Measurements from ENCODE around the gene RFX1.
A peak's percentile ranks its signal among the peaks of the same experiment; 100 is the strongest.
"Not testable (repeated sequence)": the region's sequence is repeated elsewhere in the genome, so short reads cannot be mapped to it uniquely, and the experiment has no call there.

Gene RFX1

DNA sequence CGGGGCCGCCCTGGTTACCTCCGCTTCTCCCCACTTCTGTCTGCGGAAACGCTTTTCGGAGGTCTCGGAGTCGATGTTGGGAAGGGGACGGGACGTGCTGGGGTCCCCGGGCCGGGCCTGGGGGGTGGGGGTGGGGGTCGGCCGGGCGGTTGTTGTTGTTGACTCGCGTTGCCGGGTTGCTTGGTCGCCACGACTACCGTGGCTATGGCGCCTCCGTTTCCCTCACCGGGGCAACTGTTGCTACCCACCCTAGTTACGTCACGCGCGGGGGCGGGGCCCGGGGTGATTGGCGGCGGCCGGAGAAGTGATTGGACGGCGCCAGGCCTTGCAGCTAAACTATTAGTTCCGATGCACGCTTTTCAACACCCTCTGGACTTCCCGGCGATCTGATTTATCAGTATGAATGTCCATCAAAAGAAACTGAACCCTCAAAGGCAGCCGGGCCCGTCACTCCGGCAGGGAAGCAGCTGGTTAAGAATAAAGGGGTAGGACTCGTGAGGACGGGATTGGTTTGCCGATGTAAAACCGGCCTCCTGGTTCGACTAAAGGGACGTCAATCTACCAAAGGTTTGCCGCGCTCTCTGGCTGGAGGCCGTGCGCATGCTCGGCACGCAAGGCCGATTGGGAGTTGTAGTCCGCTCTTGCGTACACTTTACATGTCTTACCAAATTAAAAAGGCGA lies at the start of gene RFX1:
TSS of gene RFX1 (minus strand) at position 236 of the 681 bp plus-strand sequence. CDS start 12,477 bp downstream, outside the sequence.
- peak; percentile 98 for DNase-seq (ENCODE audit: low spot score)

DNA sequence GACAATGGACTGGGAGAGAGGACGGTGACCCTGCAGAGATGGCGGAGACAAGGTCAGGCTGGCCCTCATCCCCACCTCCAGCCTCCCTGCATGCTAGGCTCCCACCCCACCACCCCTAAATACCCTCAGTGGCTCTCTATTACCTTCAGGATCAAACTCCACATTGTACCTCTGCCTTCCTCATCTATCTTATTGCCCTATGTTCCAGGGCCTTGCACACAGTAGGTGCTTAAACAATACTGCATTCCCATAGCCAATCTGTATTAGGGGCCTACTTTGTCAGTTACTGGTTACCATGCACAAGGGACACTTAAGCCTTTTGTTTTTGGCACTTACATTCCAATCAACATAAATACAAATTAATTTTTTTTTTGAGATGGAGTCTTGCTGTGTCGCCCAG lies 49.3 kb upstream of the RFX1 start:
- no peak for DNase-seq (ENCODE audit: low spot score)

DNA sequence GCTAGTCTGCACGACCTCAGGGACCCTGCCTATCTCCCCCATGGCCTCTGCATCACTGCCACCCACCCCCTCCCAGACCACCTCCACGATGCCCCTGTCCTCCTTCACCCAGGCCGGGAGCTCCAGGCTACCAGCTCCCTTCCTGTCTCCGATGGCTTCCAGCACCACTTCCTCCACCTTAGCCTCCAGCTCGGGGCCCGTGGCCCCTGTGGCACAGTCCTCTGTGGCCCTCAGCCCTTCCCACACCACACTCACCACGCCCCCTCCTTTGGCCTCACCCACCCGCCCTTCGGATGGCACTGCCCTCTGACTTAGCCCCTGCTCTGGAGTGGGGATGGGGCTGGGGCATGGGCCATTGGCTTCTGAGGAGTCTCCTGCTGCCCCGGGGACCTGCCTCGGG lies 48.6 kb upstream of the RFX1 start:
- DNase-seq (ENCODE audit: low spot score): no peak

DNA sequence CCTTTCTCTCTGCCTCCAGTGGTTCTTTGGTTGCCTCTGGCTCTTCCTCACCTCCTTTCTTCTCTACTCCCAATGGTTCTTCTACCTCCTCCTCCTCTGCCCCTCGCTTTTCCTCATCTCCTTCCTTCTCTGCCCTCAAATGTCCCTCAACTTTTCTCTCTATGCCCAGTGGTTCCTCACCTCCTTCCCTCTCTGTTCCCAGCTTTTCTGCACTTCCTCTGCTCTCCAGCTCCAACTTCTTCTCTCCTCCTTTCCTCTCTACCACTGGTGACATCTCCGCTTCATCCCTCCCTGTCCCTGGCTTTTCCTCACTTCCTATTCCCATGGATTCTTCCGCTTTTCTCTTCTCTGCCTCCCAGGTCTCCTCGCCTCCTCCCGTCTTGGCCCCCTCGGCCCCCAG lies 48.0 kb upstream of the RFX1 start:
- no peak for DNase-seq (ENCODE audit: low spot score)

DNA sequence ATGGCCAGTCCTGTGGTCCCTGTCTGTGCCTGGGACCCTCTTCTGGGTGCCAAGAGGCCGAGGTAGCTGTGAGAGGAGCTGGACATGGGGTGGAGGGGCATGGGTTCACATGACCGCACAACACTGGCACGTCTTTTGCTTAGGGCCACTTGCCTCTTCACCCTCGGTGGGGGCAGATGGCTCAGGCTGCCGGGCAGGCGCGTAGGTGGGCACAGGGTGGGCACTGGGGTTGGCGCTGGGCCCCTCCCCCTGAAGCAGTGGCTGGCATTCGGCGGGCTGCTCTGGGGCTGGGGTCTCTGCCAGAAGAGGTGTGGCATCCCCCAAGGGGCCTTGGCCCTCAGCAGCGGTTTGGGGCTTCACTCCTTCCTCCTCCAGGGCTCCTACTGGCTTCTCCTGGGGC lies 47.4 kb upstream of the RFX1 start:
- no peak for DNase-seq (ENCODE audit: low spot score)

DNA sequence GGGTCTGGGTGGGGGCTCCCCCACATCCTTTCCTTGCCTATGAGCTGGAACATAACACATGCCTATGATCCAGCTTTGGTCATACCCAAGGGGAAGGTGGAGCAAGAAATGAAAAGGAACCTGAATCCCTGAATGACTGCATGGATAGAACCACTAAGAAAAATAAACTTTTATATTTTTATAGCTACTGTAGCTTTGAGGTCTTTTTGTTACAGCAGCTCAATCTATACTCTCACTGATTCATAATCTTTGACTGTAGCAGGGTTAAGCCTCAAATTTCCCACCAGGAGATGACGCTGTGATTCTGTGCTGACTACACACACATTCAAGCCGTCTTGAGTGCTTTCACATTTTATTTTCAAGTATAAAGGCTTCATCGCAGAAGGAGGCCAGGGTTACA lies 46.9 kb upstream of the RFX1 start:
- DNase-seq (ENCODE audit: low spot score): no peak

DNA sequence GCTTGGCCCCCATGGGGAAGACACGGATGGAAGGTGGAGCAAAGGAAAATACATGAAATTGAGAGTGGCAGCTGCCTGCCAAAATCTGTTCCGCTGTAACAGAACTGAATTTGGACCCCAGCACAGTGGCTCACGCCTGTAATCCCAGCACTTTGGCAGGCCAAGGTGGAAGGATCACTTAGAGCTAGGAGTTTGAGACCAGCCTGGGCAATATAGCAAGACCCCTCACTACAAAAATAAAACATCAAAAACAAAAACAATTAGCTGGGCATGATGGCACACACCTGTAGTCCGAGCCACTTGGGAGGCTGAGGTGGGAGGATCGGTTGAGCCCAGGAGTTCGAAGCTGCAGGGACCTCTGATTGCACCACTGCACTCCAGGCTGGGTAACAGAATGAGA lies 46.4 kb upstream of the RFX1 start:
- DNase-seq (ENCODE audit: low spot score): no peak

DNA sequence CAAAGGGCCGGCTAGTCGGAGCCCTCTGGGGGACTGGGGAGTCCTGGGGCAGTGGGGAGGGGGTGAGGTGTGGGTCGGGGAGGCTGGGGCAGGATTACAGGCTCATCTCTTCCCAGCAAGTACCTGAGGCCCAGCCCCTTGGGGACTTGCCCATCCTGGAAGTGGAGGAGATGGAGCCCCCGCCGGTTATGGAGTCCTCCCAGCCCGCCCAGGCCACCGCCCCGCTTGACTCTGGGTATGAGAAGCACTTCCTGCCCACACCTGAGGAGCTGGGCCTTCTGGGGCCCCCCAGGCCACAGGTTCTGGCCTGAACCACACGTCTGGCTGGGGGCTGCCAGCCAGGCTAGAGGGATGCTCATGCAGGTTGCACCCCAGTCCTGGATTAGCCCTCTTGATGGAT lies 45.9 kb upstream of the RFX1 start:
- DNase-seq (ENCODE audit: low spot score): no peak

DNA sequence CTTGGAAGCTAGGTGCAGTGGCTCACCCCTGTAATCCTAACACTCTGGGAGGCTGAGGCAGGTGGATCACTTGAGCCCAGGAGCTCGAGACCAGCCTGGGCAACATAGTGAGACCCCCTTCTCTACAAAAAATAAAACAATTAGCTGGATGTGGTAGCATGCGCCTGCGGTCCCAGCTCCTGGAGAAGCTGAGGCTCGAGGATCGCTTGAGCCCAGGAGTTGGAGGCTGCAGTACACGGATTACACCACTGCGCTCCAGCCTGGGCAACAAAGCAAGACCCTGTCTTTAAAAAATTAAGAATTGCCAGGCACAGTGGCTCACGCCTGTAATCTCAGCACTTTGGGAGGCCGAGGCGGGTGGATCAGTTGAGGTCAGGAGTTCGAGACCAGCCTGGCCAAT lies 44.8 kb upstream of the RFX1 start:
- not testable (repeated sequence) for DNase-seq (ENCODE audit: low spot score)

DNA sequence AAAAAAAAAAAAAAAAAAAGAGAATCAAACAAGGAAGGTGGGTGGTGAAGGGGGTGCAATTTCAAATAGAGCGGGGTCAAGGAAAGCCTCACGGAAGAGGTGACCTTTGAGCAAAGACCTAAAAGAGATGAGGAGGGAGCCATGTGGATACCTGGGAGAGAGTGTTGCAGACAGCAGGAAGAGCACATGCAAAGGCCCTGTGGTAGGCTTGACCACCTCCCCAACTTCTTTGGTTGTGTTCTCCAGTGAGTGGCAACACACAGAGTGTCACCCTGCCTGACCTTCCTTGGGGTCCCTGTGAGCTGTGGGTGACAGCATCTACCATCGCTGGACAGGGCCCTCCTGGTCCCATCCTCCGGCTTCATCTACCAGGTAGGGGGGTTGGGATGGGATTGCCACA lies 44.4 kb upstream of the RFX1 start:
- DNase-seq (ENCODE audit: low spot score): no peak

DNA sequence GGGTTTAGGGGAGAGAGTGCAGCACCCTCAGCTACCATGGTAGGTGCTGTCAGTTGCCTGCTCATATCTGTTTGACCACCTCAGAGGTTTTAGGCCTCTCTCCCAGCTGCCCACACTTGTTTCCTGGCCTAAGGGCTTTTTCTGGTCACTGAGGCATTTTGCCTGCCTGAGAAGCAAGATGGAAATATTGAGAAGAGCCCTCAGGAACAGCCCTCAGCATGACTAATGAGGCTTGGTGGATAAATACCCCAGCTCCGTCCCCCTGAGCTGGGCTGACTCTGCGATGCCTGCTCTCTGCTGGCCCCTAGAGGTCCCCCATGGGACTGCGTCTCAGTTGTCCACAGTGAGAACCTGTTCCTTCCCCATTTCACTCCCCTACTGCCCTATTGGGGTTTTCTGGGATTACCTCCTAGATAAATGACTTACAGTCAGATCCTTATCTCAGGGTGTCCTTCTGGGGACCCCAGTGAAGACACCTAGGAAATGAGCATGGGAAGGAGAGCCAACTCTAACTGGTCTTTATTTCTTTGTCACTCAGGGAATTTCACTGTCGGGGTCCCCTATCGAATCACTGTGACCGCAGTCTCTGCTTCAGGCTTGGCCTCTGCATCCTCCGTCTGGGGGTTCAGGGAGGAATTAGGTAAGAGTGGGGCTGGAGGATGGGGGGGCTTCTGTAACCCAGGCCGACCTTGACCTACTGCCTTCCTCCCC lies 42.5 kb upstream of the RFX1 start:
- DNase-seq (ENCODE audit: low spot score): peak; percentile 69

DNA sequence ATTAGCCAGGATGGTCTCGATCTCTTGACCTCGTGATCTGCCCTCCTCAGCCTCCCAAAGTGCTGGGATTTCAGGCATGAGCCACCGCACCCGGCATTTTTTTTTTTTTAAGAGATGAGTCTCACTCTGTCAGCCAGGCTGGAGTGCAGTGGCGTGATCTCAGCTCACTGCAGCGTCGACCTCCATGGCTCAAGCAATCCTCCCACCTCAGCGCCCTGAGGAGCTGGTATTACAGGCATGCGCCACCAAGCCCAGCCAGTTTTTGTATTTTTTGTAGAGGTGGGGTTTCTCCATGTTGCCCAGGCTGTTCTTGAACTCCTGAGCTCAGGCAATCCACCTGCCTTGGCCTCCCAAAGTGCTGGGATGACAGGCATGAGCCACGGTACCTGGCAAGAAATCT lies 41.7 kb upstream of the RFX1 start:
- DNase-seq (ENCODE audit: low spot score): not testable (repeated sequence)

DNA sequence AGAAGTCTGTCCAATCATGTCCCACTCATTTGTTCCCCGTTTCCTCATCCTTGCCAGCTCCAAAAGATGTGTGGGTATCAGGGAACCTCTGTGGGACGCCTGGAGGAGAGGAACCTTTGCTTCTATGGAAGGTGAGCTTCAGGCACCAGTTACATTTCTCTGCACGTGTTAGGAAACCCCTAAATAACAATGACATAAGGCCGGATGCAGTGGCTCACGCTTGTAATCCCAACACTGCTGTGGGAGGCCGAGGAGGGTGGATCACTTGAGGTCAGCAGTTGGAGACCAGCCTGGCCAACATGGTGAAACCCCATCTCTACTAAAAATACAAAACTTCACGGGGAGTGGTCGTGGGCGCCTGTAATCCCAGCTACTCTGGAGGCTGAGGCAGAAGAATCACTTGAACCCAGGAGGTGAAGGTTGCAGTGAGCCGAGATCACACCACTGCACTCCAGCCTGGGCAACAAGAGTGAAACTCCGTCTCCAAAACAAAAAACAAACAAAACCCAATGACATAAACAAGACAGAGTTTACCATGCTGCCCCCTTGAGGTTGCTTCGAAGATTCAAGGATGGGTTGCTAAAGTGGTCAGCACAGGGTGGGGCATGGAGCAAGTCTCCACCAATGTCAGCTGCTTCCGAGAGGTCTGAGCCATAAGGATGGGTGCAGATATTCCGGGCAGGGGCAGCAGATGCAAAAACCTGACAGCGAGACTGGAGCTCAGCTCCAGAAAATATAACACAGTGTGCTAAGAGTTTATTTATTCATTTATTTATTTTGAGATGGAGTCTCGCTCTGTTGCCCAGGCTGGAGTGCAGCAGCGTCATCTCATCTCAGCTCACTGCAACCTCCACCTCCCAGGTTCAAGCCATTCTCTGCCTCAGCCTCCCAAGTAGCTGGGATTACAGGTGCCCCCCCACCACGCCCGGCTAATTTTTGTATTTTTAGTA lies 36.8 kb upstream of the RFX1 start:
- DNase-seq (ENCODE audit: low spot score): peak; percentile 78

DNA sequence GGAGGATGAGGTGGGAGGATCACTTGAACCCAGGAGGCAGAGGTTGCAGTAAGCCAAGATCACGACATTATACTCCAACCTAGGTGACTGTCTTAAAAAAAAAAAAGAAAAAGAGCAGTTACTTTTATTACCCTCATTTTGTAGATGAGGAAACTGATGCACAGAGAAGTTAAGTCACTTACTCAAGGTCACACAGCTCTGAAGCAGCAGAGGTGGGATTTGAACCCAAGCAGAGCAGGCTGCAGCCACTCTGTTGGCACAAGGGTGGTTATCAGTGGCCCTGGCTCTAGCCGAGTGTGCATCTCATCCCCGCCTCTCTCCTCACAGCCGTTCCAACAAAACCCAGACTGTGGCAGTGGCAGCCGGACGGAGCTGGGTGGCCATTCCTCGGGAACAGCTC lies 33.1 kb upstream of the RFX1 start:
- DNase-seq (ENCODE audit: low spot score): no peak

DNA sequence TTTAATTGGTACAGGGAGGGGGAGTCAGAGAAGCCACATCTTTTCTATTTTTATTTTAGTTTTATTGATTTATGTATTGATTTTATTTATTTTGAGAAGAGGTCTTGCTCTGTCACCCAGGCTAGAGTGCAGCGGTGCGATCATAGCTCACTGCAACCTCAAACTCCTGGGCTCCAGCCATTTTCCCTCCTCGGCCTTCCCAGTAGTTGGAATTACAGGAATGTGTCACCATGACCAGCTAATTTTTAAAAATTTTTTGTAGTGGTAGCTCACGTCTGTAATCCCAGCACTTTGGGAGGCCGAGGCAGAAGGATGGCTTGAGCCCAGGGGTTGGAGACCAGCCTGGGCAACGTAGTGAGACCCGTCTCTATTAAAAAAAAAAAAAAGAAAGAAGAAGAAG lies 29.6 kb upstream of the RFX1 start:
- no peak for DNase-seq (ENCODE audit: low spot score)

DNA sequence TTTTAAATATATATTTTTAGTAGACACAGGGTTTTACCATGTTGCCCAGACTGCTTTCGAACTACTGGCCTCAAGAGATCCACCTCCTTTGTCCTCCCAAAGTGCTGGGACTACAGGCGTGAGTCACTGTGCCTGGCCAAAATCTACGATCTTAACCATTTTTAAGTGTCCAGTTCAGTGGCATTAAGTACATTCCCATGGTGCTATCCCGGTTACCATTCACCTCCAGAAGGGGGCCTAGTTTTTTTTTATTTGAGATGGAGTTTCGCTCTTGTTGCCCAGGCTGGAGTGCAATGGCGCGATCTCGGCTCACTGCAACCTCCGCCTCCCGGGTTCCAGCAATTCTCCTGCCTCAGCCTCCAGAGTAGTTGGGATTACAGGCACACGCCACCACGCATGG lies 29.0 kb upstream of the RFX1 start:
- DNase-seq (ENCODE audit: low spot score): not testable (repeated sequence)

DNA sequence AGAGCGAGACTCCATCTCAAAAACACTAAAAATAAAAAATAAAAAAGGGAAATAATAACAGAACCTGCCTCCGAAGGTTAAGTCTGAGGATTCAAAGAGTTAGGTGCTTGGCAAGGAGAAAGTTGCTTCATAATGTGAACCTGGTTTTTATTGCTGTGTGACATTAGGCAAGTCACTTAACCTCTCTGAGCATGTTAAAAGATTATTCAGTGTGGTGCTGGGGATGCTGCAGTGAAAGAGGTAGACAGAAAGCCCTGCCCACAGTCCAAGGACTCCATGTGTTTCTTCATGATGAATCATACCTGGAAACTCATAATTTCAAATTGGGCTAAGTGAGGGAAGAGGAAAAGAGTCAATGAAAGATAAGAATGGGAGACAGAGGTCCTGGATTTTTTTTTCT lies 27.8 kb upstream of the RFX1 start:
- no peak for DNase-seq (ENCODE audit: low spot score)

DNA sequence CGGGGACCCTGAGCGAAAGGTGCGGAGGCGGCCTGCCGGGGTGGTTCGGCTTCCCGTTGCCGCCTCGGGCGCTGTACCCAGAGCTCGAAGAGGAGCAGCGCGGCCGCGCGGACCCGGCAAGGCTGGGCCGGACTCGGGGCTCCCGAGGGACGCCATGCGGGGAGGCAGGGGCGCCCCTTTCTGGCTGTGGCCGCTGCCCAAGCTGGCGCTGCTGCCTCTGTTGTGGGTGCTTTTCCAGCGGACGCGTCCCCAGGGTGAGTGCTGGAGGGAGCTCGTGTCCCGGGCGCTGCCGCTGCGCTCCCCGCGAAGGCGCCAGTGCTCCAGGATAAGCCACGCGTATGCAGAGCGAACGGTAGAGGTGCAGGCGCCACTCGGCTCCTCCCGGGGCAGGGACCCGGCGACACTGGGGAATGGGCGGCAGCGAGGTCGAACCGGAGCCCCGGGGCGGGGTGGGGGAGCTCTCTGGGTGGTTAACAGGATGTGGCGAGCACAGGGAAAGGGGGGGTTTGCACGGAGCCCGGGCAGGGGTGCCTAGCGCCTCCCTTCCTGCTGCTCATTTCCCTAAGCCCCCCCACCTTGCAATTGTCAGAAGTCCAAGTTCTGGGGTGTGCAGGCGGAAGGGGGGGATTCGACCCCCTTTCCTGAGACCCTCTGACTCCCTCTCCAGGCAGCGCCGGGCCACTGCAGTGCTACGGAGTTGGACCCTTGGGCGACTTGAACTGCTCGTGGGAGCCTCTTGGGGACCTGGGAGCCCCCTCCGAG lies 25.8 kb upstream of the RFX1 start, which contains the start of gene IL27RA:
TSS of gene IL27RA (plus strand) at position 44 of the 762 bp plus-strand sequence. CDS start at position 155, 111 bp downstream.
- peak; percentile 11 for DNase-seq (ENCODE audit: low spot score)

DNA sequence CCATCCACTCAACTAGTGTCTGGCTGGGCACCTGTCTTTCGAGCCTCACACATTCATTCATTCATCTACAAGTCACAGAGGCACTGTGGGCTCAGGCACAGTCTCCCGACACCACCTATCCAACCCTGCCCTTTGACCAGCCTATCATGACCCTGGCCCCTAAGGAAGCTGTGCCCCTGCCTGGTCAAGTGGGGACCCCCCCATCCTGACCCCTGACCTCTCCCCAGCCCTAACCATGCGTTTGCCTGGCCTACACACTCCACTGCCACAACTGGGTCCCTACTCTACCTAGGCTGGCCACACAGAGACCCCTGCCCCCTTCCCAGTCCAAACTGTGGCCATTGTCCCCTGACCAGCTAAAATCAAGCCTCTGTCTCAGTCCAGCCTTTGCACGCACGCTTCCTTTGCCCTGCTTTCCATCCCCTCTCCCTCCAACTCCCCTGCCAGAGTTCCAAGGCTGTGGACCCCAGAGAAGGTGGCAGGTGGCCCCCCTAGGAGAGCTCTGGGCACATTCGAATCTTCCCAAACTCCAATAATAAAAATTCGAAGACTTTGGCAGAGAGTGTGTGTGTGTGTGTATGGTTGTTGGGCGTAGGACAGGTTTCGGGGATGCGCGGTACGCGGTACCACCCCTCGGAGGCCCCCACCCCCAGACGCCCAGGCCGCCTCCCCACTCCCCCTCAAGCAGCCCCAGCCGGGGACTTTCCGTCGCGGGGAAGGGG lies 25.0 kb upstream of the RFX1 start:
- no peak for DNase-seq (ENCODE audit: low spot score)

DNA sequence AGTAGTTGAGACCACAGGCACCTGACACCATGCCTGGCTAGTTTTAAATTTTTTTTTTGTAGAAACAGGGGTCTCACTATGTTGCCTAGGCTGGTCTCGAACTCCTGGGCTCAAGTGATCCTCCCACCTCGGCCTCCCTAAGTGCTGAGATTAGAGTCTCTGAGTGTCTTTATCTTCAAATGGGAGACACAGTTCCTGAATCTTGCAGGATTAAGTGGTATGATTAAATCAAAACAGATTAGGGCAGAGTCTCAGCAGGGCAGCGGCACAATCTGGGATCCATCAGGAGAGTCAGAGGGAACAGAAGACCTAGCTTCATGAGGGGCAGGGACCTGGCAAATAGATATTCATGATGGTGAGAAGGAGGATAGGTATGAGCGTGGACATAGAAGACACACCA lies 22.8 kb upstream of the RFX1 start:
- DNase-seq (ENCODE audit: low spot score): no peak

DNA sequence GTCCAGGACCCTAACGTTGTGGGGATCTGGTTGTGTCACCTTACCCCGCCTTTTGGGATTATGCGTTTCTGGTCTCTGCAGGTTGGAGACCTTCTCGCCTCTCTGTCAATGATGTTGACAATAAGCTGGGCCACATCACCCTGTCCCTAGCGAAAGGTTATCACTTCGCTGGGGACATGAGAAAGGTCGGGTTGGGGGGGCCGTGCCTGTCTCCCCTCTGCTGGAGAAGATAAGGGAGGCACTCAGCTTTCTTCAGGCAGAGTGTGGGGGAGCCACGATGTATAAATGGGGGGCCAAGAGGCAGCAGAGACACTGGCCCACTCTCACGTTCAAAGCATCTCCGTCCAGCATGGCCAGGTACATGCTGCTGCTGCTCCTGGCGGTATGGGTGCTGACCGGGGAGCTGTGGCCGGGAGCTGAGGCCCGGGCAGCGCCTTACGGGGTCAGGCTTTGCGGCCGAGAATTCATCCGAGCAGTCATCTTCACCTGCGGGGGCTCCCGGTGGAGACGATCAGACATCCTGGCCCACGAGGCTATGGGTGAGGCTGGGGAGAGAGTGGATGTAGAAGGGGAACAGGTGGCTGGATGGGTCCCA lies 21.8 kb upstream of the RFX1 start, which contains the start of gene RLN3:
TSS of gene RLN3 (plus strand) at position 293 of the 595 bp plus-strand sequence. CDS start at position 350, 57 bp downstream.
- DNase-seq (ENCODE audit: low spot score): no peak
